HCT116 (cell line): Measurements from ENCODE around the gene SCD5. TPM values are rescaled to one million over a fixed set of nuclear protein-coding genes. Genes with fewer than 3 reads are reported as not detected.

Experiments used
- ATAC-seq: fragments of 200-7000 bp; cut with Tn5 transposase; 2 replicates; pipeline ENCODE4 v1.9.1; 2020; ENCODE audit warnings: mild to moderate bottlenecking, moderate library complexity
- BruUV-seq: library from RNA; stranded (reverse); fragments of 400-500 nt; replicated peaks from 2 replicates; lab custom pipeline; 2021; lab: Mats Ljungman, UMichigan
- CTCF ChIA-PET: fragments of 300-600 bp; sonication (Branson Sonifier 250); formaldehyde crosslinking; loops from one replicate; lab custom pipeline; 2021; ENCODE audit warnings: antibody characterized with exemption; lab: Charles Lee
- POLR2A ChIA-PET: fragments of 300-600, 350-600 bp; sonication (Branson Sonifier 250); formaldehyde crosslinking; loops from one replicate; lab custom pipeline; 2021; ENCODE audit warnings: antibody characterized with exemption; lab: Charles Lee
- RAD21 ChIA-PET, 2 experiments: fragments of 300-600 bp; sonication (Branson Sonifier 250); formaldehyde crosslinking; loops; one replicate each; lab custom pipeline; 2023; ENCODE audit warnings: low total read pairs in 2 of 2; ENCODE audit not compliant: uncharacterized antibody in 2 of 2, unreplicated experiment in 2 of 2, low non-redundant PET in 1 of 2; lab: Charles Lee
- DNase-seq: peaks from one replicate; pipeline ENCODE4 v3.0.0-alpha.2; 2010; ENCODE audit warnings: low read depth, low spot score
- H2AFZ ChIP-seq: fragments of 200-600 bp; shearing (Covaris generic), sonication (generic); 2 replicates; pipeline ENCODE4 v1.6.1; 2017; ENCODE audit warnings: low read depth, mixed run types, mixed read lengths, antibody characterized with exemption, low read length; ENCODE audit not compliant: poor library complexity, severe bottlenecking
- H3K27ac ChIP-seq: 2 replicates; pipeline ENCODE4 v1.5.1; 2012; ENCODE audit warnings: low read depth, low read length
- H3K27me3 ChIP-seq: fragments of 200-600 bp; sonication (generic); 2 replicates; pipeline ENCODE4 v1.6.1; 2016; ENCODE audit warnings: mixed run types, low read length, mixed read lengths; ENCODE audit not compliant: insufficient read depth
- H3K36me3 ChIP-seq, 2 experiments: fragments of 200-500 bp in 1 of 2; fragments of 200-600 bp in 1 of 2; sonication (Bioruptor generic) in 1 of 2; sonication (generic) in 1 of 2; 2 replicates each; pipeline versions ENCODE4 v1.5.1 to v1.6.1; 2014 to 2016; ENCODE audit warnings: low read length in 2 of 2, inconsistent platforms in 1 of 2, mixed read lengths in 1 of 2, mixed run types in 1 of 2; ENCODE audit not compliant: insufficient read depth in 2 of 2, control insufficient read depth in 1 of 2
- H3K4me1 ChIP-seq, 2 experiments: fragments of 200-600 bp in 1 of 2; sonication (generic) in 1 of 2; 2 replicates each; pipeline versions ENCODE4 v1.5.1 to v1.6.1; 2012 to 2017; ENCODE audit warnings: low read length in 2 of 2, inconsistent platforms in 1 of 2, mild to moderate bottlenecking in 1 of 2, mixed read lengths in 1 of 2, mixed run types in 1 of 2, moderate library complexity in 1 of 2; ENCODE audit not compliant: insufficient read depth in 2 of 2, control insufficient read depth in 1 of 2
- H3K4me2 ChIP-seq: fragments of 200-600 bp; sonication (generic); 2 replicates; pipeline ENCODE4 v1.6.1; 2017; ENCODE audit warnings: mixed run types, low read length, mixed read lengths
- H3K4me3 ChIP-seq, 2 experiments: fragments of 200-600 bp in 1 of 2; sonication (generic) in 1 of 2; replicated peaks in 1 of 2; 2 replicates each; pipeline ENCODE4 v1.5.1; 2011 to 2016; ENCODE audit warnings: low read length in 2 of 2, control low read depth in 1 of 2, low read depth in 1 of 2, mild to moderate bottlenecking in 1 of 2, mixed read lengths in 1 of 2, mixed run types in 1 of 2
- H3K79me2 ChIP-seq: fragments of 200-600 bp; sonication (generic); 2 replicates; pipeline ENCODE4 v1.6.1; 2017; ENCODE audit warnings: mild to moderate bottlenecking, mixed run types, low read length, moderate library complexity, mixed read lengths; ENCODE audit not compliant: insufficient read depth
- H3K9ac ChIP-seq: fragments of 200-600 bp; sonication (generic); 2 replicates; pipeline ENCODE4 v1.6.1; 2016; ENCODE audit warnings: low read length, mixed read lengths
- H3K9me2 ChIP-seq: fragments of 200-600 bp; sonication (generic), shearing (Covaris generic); 2 replicates; pipeline ENCODE4 v1.6.1; 2017; ENCODE audit warnings: mixed run types, mild to moderate bottlenecking, moderate library complexity; ENCODE audit not compliant: insufficient read depth
- H3K9me3 ChIP-seq, 2 experiments: fragments of 200-500 bp in 1 of 2; fragments of 200-600 bp in 1 of 2; sonication (Bioruptor generic) in 1 of 2; sonication (generic) in 1 of 2; 2 replicates each; pipeline ENCODE4 v1.6.1; 2014 to 2017; ENCODE audit warnings: low read length in 2 of 2, mixed read lengths in 2 of 2, inconsistent platforms in 1 of 2, low read depth in 1 of 2, mild to moderate bottlenecking in 1 of 2, mixed run types in 1 of 2, moderate library complexity in 1 of 2; ENCODE audit not compliant: control insufficient read depth in 1 of 2, insufficient read depth in 1 of 2
- H4K20me1 ChIP-seq: fragments of 200-600 bp; sonication (generic), shearing (Covaris generic); 2 replicates; pipeline ENCODE4 v1.6.1; 2017; ENCODE audit warnings: mixed run types, mild to moderate bottlenecking, moderate library complexity; ENCODE audit not compliant: insufficient read depth
- CBX3 ChIP-seq: IDR thresholded peaks from 2 replicates; pipeline ENCODE4 v1.6.1; 2012; ENCODE audit warnings: low read depth
- CEBPB ChIP-seq: IDR thresholded peaks from 2 replicates; pipeline ENCODE4 v1.6.1; 2012; ENCODE audit warnings: low read depth
- EGR1 ChIP-seq: IDR thresholded peaks from 2 replicates; pipeline ENCODE4 v1.6.1; 2012; ENCODE audit warnings: low read depth
- ELF1 ChIP-seq: IDR thresholded peaks from 2 replicates; pipeline ENCODE4 v1.6.1; 2012; ENCODE audit warnings: low read depth, borderline replicate concordance
- EZH2 ChIP-seq: fragments of 200-600 bp; sonication (generic); IDR thresholded peaks from 2 replicates; pipeline ENCODE4 v1.6.1; 2017; ENCODE audit warnings: antibody characterized with exemption, mixed run types
- MAX ChIP-seq: IDR thresholded peaks from 2 replicates; pipeline ENCODE4 v1.6.1; 2012
- POLR2A ChIP-seq: IDR thresholded peaks from 2 replicates; pipeline ENCODE4 v1.7.0; 2011; ENCODE audit warnings: borderline replicate concordance; ENCODE audit not compliant: insufficient read depth, insufficient read length; ENCODE audit errors: extremely low read depth
- POLR2AphosphoS5 ChIP-seq: IDR thresholded peaks from 2 replicates; pipeline ENCODE4 v1.6.1; 2011; ENCODE audit warnings: mild to moderate bottlenecking, low read depth, low read length, moderate library complexity
- RAD21 ChIP-seq: IDR thresholded peaks from 2 replicates; pipeline ENCODE4 v1.6.1; 2012; ENCODE audit warnings: low read depth, mild to moderate bottlenecking
- SIN3A ChIP-seq: IDR thresholded peaks from 2 replicates; pipeline ENCODE4 v1.6.1; 2012; ENCODE audit warnings: low read depth
- SP1 ChIP-seq: IDR thresholded peaks from 2 replicates; pipeline ENCODE4 v1.6.1; 2012; ENCODE audit warnings: low read depth
- SRF ChIP-seq: IDR thresholded peaks from 2 replicates; pipeline ENCODE4 v1.6.1; 2012; ENCODE audit warnings: low read depth
- TCF7L2 ChIP-seq: IDR thresholded peaks from 2 replicates; pipeline ENCODE4 v1.7.0; 2011; ENCODE audit warnings: borderline replicate concordance, inconsistent platforms; ENCODE audit not compliant: insufficient read depth, insufficient read length; ENCODE audit errors: extremely low read depth
- YY1 ChIP-seq: IDR thresholded peaks from 2 replicates; pipeline ENCODE4 v1.6.1; 2011; ENCODE audit warnings: low read length, low read depth, moderate library complexity, mild to moderate bottlenecking; ENCODE audit not compliant: insufficient replicate concordance; ENCODE audit errors: extremely low read depth
- ZBTB33 ChIP-seq: IDR thresholded peaks from 2 replicates; pipeline ENCODE4 v1.6.1; 2011; ENCODE audit warnings: mild to moderate bottlenecking, low read length, moderate library complexity; ENCODE audit not compliant: insufficient replicate concordance; ENCODE audit errors: extremely low read depth
- ZFX ChIP-seq: fragments of 450-650 bp; IDR thresholded peaks from 2 replicates; pipeline ENCODE4 v1.6.1; 2017
- intact Hi-C: fragments of 100-400 bp; cut with micrococcal nuclease; formaldehyde crosslinking; loops from 2 replicates; pipeline ENCODE4 v1.10.0; 2022
- total RNA-seq: library from RNA; stranded (reverse); gene quantifications from one replicate; pipeline ENCODE4 v1.2.1, GENCODE V29; 2021; ENCODE audit not compliant: unreplicated experiment

SCD5 gene
- total RNA-seq, 1 experiment from 2014 or later: 21.7 TPM

- H3K9ac ChIP-seq: no peak overlapping the region
- intact Hi-C loops: no loop called here
- no peaks in the 10 kb centered on the region for H3K79me2 ChIP-seq
- H3K4me3 ChIP-seq: no peak overlapping the region
- TF ChIP-seq POLR2AphosphoS5 (no peak), RAD21 (no peak), TCF7L2 (no peak), CBX3 (no peak), ZFX (no peak), ZBTB33 (no peak), EGR1 (no peak), POLR2A (no peak), EZH2 (no peak), SRF (no peak), SIN3A (no peak), CEBPB (no peak), ELF1 (no peak), MAX (no peak), SP1 (no peak), YY1 (no peak)
- no peaks in the 10 kb centered on the region for H3K36me3 ChIP-seq
- H4K20me1 ChIP-seq: no peaks in the 10 kb centered on the region
- BruUV-seq: no TSS peak
- no peak overlapping the region for H3K4me2 ChIP-seq
- ATAC-seq (no peak), DNase-seq (no peak)
- ChIA-PET RAD21 (no interaction called here), POLR2A (no interaction called here), CTCF (no interaction called here)
- no peaks in the 10 kb centered on the region for H3K9me3 ChIP-seq
- H3K4me1 ChIP-seq: no peaks in the 10 kb centered on the region
- H3K27me3 ChIP-seq: no peaks in the 10 kb centered on the region
- H3K27ac ChIP-seq: no peak overlapping the region
- no peak overlapping the region for H2AFZ ChIP-seq
- H3K9me2 ChIP-seq: no peaks in the 10 kb centered on the region
Observed at GRCh38 chr4:82601242-82602015, 197.2 kb downstream of the SCD5 start.
